Retinal pigment epithelial cell (primary cell): Measurements from ENCODE around the gene GLIPR1L2.

Source experiments
- DNase-seq: peaks from one replicate; pipeline ENCODE4 v3.0.0-alpha.2; 2010; ENCODE audit warnings: low read depth
- H3K4me3 ChIP-seq: 2 replicates; pipeline ENCODE4 v1.5.1; 2011; ENCODE audit warnings: mild to moderate bottlenecking, low read length, control low read depth, moderate library complexity
- TF ChIP-seq, protein P1 (sequence below): conservative IDR thresholded peaks from 2 replicates; pipeline ENCODE4 v1.5.1; 2011; ENCODE audit warnings: low read depth, low read length, control low read depth, inconsistent platforms

GLIPR1L2 gene

DNA sequence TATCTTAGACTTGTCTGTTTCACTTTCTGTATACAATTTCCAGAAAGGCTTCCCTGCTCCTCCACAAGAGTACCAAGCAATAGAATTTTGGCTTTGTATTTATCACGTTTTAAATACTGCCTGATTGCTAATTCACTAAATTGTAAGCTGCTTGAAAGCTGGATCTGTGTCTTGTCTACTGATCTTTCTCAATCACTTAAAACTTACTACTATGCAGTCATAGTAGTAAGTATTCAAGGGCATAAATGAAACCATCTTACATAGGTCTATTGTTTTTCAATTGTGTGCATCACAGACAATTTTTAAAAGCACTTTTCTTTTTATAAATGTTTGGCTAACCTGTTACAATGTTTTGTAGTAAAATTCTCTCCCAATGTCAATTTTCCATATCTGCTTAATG, 1.2 kb upstream of the GLIPR1L2 start:
- no peak overlapping the region for H3K4me3 ChIP-seq

DNA sequence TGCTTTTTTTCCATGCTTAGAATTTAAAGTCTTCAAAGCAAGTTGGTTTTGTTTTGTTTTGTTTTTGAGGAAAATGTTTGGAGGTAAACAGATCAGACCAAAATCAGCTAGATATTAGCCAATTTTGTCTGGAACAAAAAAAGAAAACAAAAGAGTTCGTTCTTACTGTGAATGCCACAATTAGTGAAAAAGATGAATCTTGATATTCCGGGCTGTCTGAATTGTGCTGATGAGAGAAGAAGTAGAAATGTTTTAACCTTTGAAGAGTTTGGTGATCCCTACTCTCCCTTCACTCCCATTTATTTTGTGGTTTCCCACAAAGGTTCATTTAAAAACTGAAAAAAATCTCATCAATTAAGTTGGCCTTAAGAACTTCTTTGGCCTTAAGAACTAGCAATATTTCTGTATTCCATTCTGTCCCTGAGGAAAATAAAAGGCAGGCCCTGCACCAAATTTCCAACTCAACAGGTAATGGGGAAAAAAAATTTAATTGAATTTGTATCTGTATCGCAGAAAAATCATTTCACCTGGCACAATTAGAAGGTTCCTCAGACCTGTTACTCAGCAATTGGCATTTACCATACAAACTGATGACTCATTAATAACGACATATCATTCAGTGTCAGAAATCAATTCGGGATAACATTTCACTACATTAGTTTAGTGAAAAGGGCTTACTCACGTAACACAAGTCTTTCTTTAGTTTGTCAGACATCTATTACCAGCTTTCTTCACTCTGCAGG, 562 bp upstream of the GLIPR1L2 start:
- peak overlapping the region; percentile 65 for H3K4me3 ChIP-seq
- DNase-seq: no peak
- TF ChIP-seq, protein P1, sequence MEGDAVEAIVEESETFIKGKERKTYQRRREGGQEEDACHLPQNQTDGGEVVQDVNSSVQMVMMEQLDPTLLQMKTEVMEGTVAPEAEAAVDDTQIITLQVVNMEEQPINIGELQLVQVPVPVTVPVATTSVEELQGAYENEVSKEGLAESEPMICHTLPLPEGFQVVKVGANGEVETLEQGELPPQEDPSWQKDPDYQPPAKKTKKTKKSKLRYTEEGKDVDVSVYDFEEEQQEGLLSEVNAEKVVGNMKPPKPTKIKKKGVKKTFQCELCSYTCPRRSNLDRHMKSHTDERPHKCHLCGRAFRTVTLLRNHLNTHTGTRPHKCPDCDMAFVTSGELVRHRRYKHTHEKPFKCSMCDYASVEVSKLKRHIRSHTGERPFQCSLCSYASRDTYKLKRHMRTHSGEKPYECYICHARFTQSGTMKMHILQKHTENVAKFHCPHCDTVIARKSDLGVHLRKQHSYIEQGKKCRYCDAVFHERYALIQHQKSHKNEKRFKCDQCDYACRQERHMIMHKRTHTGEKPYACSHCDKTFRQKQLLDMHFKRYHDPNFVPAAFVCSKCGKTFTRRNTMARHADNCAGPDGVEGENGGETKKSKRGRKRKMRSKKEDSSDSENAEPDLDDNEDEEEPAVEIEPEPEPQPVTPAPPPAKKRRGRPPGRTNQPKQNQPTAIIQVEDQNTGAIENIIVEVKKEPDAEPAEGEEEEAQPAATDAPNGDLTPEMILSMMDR: no peak

More for the DNA sequence above, 1.2 kb upstream of the GLIPR1L2 start:
- TF ChIP-seq, protein P1: no peak
- no peak for DNase-seq

DNA sequence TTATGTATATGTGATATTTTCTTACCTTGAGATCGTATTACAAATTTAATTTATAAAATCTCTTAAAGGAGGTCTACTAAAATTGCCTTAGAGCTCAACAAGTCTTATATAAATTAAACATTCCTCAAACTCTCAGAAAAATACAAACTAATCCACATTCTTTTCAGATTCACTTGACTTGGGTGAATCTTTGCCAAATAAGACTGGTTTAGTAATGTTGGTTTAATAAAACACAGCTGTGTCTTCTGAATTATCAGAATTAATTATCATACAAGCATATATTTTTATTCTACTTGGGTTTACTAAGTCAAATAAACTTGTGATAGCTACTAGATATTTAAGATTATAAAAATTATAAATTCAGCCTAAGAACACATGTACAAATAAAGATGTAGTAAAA, 13.3 kb downstream of the GLIPR1L2 start:
- no peak overlapping the region for H3K4me3 ChIP-seq
- no peak for DNase-seq
- TF ChIP-seq, protein P1: no peak

DNA sequence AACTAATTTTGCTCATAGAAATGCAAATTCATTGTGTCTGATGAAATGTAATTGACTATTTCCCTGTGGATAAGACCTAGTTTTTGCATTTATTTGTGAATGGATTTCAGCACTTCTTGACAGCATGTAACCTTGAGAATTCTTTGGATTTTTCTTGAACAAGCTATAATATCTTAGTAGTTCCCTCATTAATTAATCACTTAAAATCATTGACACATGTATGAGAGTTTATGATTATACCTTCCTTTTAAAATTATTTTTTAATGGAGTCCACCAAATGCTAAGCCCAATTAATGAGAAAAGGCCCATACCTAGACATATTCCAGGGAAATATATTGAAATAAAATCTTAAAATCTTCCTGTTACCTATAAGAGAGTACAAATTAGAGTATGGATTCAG, 16.8 kb downstream of the GLIPR1L2 start:
- TF ChIP-seq, protein P1: no peak
- DNase-seq: no peak
- H3K4me3 ChIP-seq: no peak overlapping the region

DNA sequence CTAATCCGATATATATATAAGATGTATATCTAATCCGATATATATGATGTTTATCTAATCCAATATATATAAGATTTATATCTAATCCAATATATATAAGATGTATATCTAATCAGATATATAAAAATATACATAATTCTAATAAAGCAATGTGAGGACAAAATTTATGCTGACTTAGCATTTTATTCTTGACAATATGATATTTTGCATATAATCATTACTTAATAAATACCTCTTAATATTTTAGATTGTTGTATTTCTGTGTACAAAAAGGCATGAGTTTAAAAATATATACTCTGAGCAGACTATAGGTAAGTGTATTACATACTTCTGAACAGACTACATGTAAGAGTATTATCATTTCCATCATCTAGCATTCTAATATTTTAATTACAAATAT, 18.9 kb downstream of the GLIPR1L2 start:
- TF ChIP-seq, protein P1: no peak
- DNase-seq: no peak
- H3K4me3 ChIP-seq: no peak overlapping the region

DNA sequence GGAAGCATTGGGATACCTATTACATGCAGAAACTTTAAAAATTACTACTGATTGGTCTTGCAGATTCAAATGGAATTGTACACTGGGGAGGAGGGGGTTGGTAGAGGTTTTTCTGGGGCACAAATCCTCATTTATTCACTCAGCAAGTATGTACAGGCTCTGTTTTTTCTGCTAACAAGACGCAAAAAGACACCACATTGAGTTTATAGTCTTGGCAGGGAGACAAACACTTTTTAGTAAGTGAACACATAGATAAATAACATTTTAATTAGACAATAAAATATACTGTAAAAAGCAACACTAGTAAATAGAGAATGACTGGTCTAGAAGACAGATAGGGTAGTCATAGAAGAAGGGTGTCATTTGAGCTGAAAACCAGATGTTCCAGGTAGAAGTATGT, 23.8 kb downstream of the GLIPR1L2 start:
- DNase-seq: no peak

DNA sequence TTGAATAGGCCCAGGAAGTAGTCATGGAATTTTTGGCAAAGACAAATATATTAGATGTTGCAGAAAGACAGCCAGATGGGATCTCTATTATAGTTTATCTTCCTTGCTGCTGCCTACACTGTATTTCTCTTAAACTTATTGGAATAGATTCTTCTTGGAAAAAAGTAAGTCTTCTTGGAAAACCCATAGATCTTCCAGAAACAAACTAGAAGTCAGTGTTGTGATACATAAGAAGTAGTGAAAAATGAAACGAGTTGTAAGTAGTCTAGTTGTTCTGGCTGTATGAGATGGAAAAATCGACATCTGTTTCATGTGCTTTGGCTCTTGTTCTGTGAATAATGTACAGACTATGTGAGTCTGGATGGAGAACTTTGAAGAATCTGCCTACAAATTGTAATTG, 29.0 kb downstream of the GLIPR1L2 start:
- H3K4me3 ChIP-seq: no peak overlapping the region
- no peak for DNase-seq
- TF ChIP-seq, protein P1: no peak

More for the DNA sequence above, 23.8 kb downstream of the GLIPR1L2 start:
- H3K4me3 ChIP-seq: no peak overlapping the region
- TF ChIP-seq, protein P1: no peak
